Duodenal mucosa (tissue), 2 donors: Measurements from ENCODE around the gene AATF.

Experiments
- H3K27ac ChIP-seq: one replicate; pipeline ENCODE4 v1.7.0; 2013; ENCODE audit warnings: low read depth, low read length
- H3K27me3 ChIP-seq, 2 donors: one replicate each; pipeline ENCODE4 v1.7.0; 2013; ENCODE audit warnings: low read length in 2 of 2, control low read depth in 1 of 2; ENCODE audit not compliant: insufficient read depth in 2 of 2, control insufficient read depth in 1 of 2
- H3K36me3 ChIP-seq, 2 donors: one replicate each; pipeline ENCODE4 v1.7.0; 2013; ENCODE audit warnings: low read length in 2 of 2, control low read depth in 1 of 2; ENCODE audit not compliant: insufficient read depth in 2 of 2, control insufficient read depth in 1 of 2
- H3K4me1 ChIP-seq, 2 donors: one replicate each; pipeline ENCODE4 v1.7.0; 2013; ENCODE audit warnings: low read length in 2 of 2, control low read depth in 1 of 2; ENCODE audit not compliant: insufficient read depth in 2 of 2, control insufficient read depth in 1 of 2
- H3K4me3 ChIP-seq, 2 donors: one replicate each; pipeline ENCODE4 v1.7.0; 2013; ENCODE audit warnings: low read length in 2 of 2, low read depth in 1 of 2
- H3K9ac ChIP-seq, 2 donors: one replicate each; pipeline ENCODE4 v1.7.0; 2013; ENCODE audit warnings: low read length in 2 of 2, low read depth in 1 of 2
- H3K9me3 ChIP-seq, 2 donors: one replicate each; pipeline ENCODE4 v1.7.0; 2013; ENCODE audit warnings: low read length in 2 of 2, control low read depth in 1 of 2; ENCODE audit not compliant: control insufficient read depth in 1 of 2

Gene AATF

GRCh38 chr17:36936455-36937000, 12.2 kb upstream of the AATF start:
- no peaks in the 10 kb centered on the region for H3K36me3 ChIP-seq
- H3K27me3 ChIP-seq: peaks cover 95 to 97% of the 10 kb centered on the region in 2 donors
- H3K4me1 ChIP-seq: peaks cover 41 to 69% of the 10 kb centered on the region in 2 donors
- H3K9me3 ChIP-seq: no peaks in the 10 kb centered on the region
- no peak overlapping the region for H3K9ac ChIP-seq
- peak overlapping the region; percentile 3 for H3K27ac ChIP-seq
- H3K4me3 ChIP-seq: peak overlapping the region in 1 of 2 donors; percentile 36

- H3K9me3 ChIP-seq: no peaks in the 10 kb centered on the region
- H3K27me3 ChIP-seq: peaks cover 95 to 97% of the 10 kb centered on the region in 2 donors
- H3K4me1 ChIP-seq: peaks cover 34 to 62% of the 10 kb centered on the region in 2 donors
- H3K4me3 ChIP-seq: peak within 1 kb of the TSS; percentile 29 to 50
- no peaks in the 10 kb centered on the region for H3K36me3 ChIP-seq
- peak within 1 kb of the TSS; percentile 3 for H3K27ac ChIP-seq
- H3K9ac ChIP-seq: no peak within 1 kb of the TSS
Observed at GRCh38 chr17:36937001-36937958, 11.5 kb upstream of the AATF start, which contains the start of gene LHX1. LHX1 (plus strand) TSS chr17:36937475; CDS start chr17:36938198, 723 bp downstream.

- no peaks in the 10 kb centered on the region for H3K36me3 ChIP-seq
- H3K4me3 ChIP-seq: peak overlapping the region in 1 of 2 donors; percentile 29
- peaks cover 29 to 57% of the 10 kb centered on the region in 2 donors for H3K4me1 ChIP-seq
- H3K9me3 ChIP-seq: no peaks in the 10 kb centered on the region
- H3K9ac ChIP-seq: no peak overlapping the region
- peaks cover 96 to 99% of the 10 kb centered on the region in 2 donors for H3K27me3 ChIP-seq
- H3K27ac ChIP-seq: no peak overlapping the region
Observed at GRCh38 chr17:36937959-36938565, 10.7 kb upstream of the AATF start.

GRCh38 chr17:36938566-36939051, 10.1 kb upstream of the AATF start:
- Histone ChIP-seq H3K4me1 (peaks cover 25 to 52% of the 10 kb centered on the region in 2 donors), H3K4me3 (peak overlapping the region in 1 of 2 donors; percentile 29), H3K9ac (no peak overlapping the region), H3K36me3 (no peaks in the 10 kb centered on the region), H3K27me3 (peaks cover 96 to 99% of the 10 kb centered on the region in 2 donors), H3K27ac (no peak overlapping the region), H3K9me3 (no peaks in the 10 kb centered on the region)

DNA sequence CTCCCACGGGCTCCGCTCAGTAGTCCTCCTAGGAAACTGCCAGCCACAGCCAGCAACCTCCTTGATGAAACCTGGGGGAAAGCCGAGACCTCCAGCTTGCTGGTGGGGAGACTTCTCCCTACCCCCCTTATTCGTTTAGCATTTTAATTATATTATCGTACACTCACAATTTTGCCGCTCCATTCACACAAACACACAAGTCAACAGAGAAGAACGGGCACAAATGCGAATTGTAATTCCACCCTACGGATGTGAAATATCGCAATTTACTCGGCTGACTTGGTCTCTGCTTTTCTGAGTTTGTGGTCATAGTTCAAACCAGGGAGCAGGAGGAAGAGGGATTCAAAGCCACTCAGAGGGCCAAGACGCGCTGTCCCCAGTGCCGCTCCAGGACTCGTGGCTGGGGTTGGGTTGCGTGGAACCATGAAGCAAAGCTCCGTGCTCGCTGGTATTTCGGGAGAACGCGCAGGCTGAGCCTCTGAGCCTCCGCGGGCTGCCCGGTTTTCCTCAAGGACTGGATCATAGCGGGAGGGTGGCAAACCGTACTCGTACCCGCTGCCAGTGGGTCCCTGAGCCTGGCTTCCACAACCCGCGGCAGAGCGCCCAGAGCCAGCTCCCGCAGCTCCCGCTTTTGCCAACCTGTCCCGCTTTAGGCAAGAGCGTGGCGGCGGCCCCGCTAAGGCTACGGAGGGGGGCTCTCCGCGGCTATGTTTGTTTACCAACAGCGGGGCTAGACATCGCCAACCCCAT, 9.5 kb upstream of the AATF start:
- Histone ChIP-seq H3K36me3 (no peaks in the 10 kb centered on the region), H3K27me3 (peaks cover 96 to 99% of the 10 kb centered on the region in 2 donors), H3K9ac (no peak overlapping the region), H3K4me3 (no peak overlapping the region), H3K4me1 (peaks cover 19 to 46% of the 10 kb centered on the region in 2 donors), H3K27ac (no peak overlapping the region), H3K9me3 (no peaks in the 10 kb centered on the region)

DNA sequence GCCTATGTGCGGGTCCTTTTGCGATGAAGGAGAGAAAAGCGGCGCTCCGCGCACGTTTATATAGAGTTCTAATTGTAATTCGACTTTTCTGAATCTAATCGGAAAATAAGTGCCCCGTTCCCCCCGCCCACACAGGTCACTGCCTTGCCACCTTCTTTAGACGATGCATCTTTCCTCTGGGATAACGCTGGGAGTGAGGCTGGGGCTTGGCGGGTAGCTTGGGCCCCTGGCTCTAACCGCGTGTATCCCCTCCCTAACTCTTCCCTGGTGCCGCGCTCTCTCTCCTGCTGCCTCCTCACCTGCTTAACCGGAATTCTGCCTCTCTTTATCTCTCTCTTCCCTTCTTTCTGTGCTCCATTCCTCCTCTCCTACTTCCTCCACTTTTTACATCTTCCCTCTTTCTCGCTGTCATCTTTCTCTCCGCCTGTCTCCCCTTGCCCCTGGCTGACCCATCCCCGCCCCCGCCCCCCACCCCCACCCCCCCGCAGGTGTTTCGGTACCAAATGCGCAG, 8.9 kb upstream of the AATF start:
- no peaks in the 10 kb centered on the region for H3K36me3 ChIP-seq
- H3K4me1 ChIP-seq: peaks cover 17 to 40% of the 10 kb centered on the region in 2 donors
- H3K27ac ChIP-seq: no peak overlapping the region
- peaks cover 96 to 98% of the 10 kb centered on the region in 2 donors for H3K27me3 ChIP-seq
- no peak overlapping the region for H3K9ac ChIP-seq
- H3K9me3 ChIP-seq: no peaks in the 10 kb centered on the region
- no peak overlapping the region for H3K4me3 ChIP-seq

GRCh38 chr17:36940313-36941264, 8.2 kb upstream of the AATF start:
- H3K27me3 ChIP-seq: peaks cover 96 to 98% of the 10 kb centered on the region in 2 donors
- no peaks in the 10 kb centered on the region for H3K9me3 ChIP-seq
- no peak overlapping the region for H3K9ac ChIP-seq
- H3K4me3 ChIP-seq: no peak overlapping the region
- H3K27ac ChIP-seq: no peak overlapping the region
- H3K36me3 ChIP-seq: no peaks in the 10 kb centered on the region
- peaks cover 10 to 33% of the 10 kb centered on the region in 2 donors for H3K4me1 ChIP-seq

- H3K4me3 ChIP-seq: no peak overlapping the region
- no peaks in the 10 kb centered on the region for H3K9me3 ChIP-seq
- peaks cover 96 to 98% of the 10 kb centered on the region in 2 donors for H3K27me3 ChIP-seq
- H3K27ac ChIP-seq: no peak overlapping the region
- no peak overlapping the region for H3K9ac ChIP-seq
- H3K4me1 ChIP-seq: peaks cover 6 to 24% of the 10 kb centered on the region in 2 donors
- H3K36me3 ChIP-seq: no peaks in the 10 kb centered on the region
Observed at GRCh38 chr17:36941265-36942010, 7.3 kb upstream of the AATF start.
